GM23248 (cell line): ENCODE data around the gene KNDC1. TPM values are rescaled to one million over a fixed set of nuclear protein-coding genes. Genes with fewer than 3 reads are reported as not detected.

Experiments used
- DNase-seq: peaks from one replicate; pipeline ENCODE4 v3.0.0-alpha.2; 2015
- H2AFZ ChIP-seq: fragments of 200-600 bp; sonication (generic); 2 replicates; pipeline ENCODE4 v1.6.1; 2016; ENCODE audit warnings: antibody characterized with exemption
- H3F3A ChIP-seq: fragments of 200-600 bp; sonication (generic); 2 replicates; pipeline ENCODE4 v1.6.1; 2016; ENCODE audit warnings: mild to moderate bottlenecking, antibody characterized with exemption, mixed run types; ENCODE audit not compliant: insufficient read depth
- H3K27ac ChIP-seq: fragments of 200-600 bp; sonication (generic); 2 replicates; pipeline ENCODE4 v1.5.1; 2016; ENCODE audit warnings: mild to moderate bottlenecking
- H3K27me3 ChIP-seq: fragments of 200-600 bp; sonication (generic); replicated peaks from 2 replicates; pipeline ENCODE4 v1.6.1; 2016; ENCODE audit warnings: mild to moderate bottlenecking; ENCODE audit not compliant: insufficient read depth
- H3K36me3 ChIP-seq: fragments of 200-600 bp; sonication (generic); 2 replicates; pipeline ENCODE4 v1.6.1; 2016; ENCODE audit warnings: low read depth, mild to moderate bottlenecking
- H3K4me1 ChIP-seq: fragments of 200-600 bp; sonication (generic); 2 replicates; pipeline ENCODE4 v1.6.1; 2016; ENCODE audit warnings: mild to moderate bottlenecking; ENCODE audit not compliant: insufficient read depth
- H3K4me2 ChIP-seq: fragments of 200-600 bp; sonication (generic); one replicate; pipeline ENCODE4 v1.6.1; 2016; ENCODE audit warnings: mild to moderate bottlenecking; ENCODE audit not compliant: unreplicated experiment
- H3K4me3 ChIP-seq: fragments of 200-600 bp; sonication (generic); 2 replicates; pipeline ENCODE4 v1.5.1; 2016; ENCODE audit warnings: mild to moderate bottlenecking
- H3K79me2 ChIP-seq: fragments of 200-600 bp; sonication (generic); 2 replicates; pipeline ENCODE4 v1.6.1; 2016; ENCODE audit warnings: mild to moderate bottlenecking; ENCODE audit not compliant: insufficient read depth
- H3K9ac ChIP-seq: fragments of 200-600 bp; sonication (generic); 2 replicates; pipeline ENCODE4 v1.6.1; 2016; ENCODE audit warnings: mild to moderate bottlenecking
- H3K9me2 ChIP-seq: fragments of 200-600 bp; sonication (generic); 2 replicates; pipeline ENCODE4 v1.6.1; 2016; ENCODE audit warnings: mixed run types, mild to moderate bottlenecking, moderate library complexity; ENCODE audit not compliant: insufficient read depth
- H3K9me3 ChIP-seq: fragments of 200-600 bp; sonication (generic); one replicate; pipeline ENCODE4 v1.6.1; 2017; ENCODE audit warnings: low read depth
- H4K20me1 ChIP-seq: fragments of 200-600 bp; sonication (generic); 2 replicates; pipeline ENCODE4 v1.6.0; 2016; ENCODE audit not compliant: insufficient read depth
- EZH2 ChIP-seq: fragments of 200-600 bp; sonication (generic); IDR thresholded peaks from 2 replicates; pipeline ENCODE4 v1.6.1; 2018; ENCODE audit warnings: antibody characterized with exemption, mild to moderate bottlenecking; ENCODE audit not compliant: insufficient read depth, poor library complexity, severe bottlenecking
- EZH2phosphoT487 ChIP-seq: fragments of 200-600 bp; sonication (generic); IDR thresholded peaks from 2 replicates; pipeline ENCODE4 v1.6.1; 2018; ENCODE audit warnings: antibody characterized with exemption, moderate library complexity, mild to moderate bottlenecking, low read depth; ENCODE audit not compliant: insufficient read depth
- WGBS, 2 experiments: methylation state at CpG; one replicate each; pipeline ENCODE4 v1.1.6; 2015 to 2017; ENCODE audit warnings: low lambda C conversion rate in 2 of 2, low coverage in 1 of 2; ENCODE audit errors: missing lambda C conversion rate in 2 of 2; 5-methylcytosine and 5-hydroxymethylcytosine counted together
- in situ Hi-C: fragments of 300-500 bp; cut with MboI; formaldehyde crosslinking; loops from 2 replicates; pipeline ENCODE4 v1.15.0; 2020
- polyA plus RNA-seq: library from polyadenylated mRNA; unstranded; fragments of >200 nt; fragmentation: Nextera tagmentation; extraction: Ambion mirVana; gene quantifications from 2 replicates; pipeline ENCODE4 v1.2.1, GENCODE V29; 2016
- total RNA-seq: library from RNA; depleted of rRNA; stranded (reverse); fragments of >200 nt; shearing (Covaris generic); gene quantifications from 2 replicates; pipeline ENCODE4 v1.2.3, GENCODE V29; 2014

The KNDC1 gene
- total and polyA plus RNA-seq, 2 experiments from 2014 or later = 0.44 to 0.54 TPM

DNA sequence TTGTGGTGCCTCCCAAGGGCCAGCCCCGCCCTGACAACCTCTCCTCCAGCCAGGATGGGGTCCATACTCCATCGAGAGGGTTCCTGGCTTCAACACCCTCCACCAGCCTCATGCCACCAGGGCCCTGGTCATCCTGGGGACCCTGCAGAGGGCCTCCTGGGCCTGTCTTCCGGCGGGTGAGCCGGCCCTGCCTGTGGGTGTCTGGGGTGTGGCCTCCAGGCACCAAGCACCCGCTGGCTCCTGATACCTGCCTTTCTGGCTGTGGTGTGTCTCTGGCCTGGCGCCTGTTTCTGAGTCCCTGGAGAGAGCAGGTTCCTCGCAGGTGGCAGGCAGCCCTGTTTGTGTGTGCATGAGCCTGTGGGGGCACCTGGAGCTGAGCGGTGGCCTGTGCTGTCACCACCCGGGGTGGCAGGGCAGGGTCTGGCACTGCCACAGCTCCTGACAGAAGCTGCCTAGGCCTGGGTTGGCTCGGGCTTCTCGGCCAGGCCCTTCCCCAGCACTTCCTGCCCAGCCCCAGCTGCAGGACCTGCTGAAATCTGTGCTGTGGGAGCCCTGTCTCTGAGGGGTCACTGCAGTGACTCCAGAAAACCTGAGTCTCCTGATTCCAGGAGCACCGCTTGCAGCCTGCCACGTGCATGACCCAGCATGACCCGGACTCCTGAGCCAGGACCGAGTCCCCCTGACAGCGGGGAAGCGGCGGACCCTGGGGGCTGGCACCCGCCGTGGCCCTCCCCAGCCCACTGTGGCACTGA, 98.2 kb downstream of the KNDC1 start:
- H3F3A ChIP-seq = peaks cover 9% of the 10 kb centered on the region
- H3K27me3 ChIP-seq = no peaks in the 10 kb centered on the region
- no peaks in the 10 kb centered on the region for H3K36me3 ChIP-seq
- peaks cover 16% of the 10 kb centered on the region for H3K4me1 ChIP-seq
- no peak overlapping the region for H3K4me3 ChIP-seq
- H3K27ac ChIP-seq = no peak overlapping the region
- DNase-seq = no peak
- no peaks in the 10 kb centered on the region for H3K79me2 ChIP-seq
- TF ChIP-seq EZH2 = no peak
- no peak for TF ChIP-seq EZH2phosphoT487
- no peak overlapping the region for H2AFZ ChIP-seq
- H3K9me2 ChIP-seq = no peaks in the 10 kb centered on the region
- WGBS, 2 experiments = 83 to 86% methylated on average over 12 to 21 of the region's 21 CpGs
- no peaks in the 10 kb centered on the region for H4K20me1 ChIP-seq
- no peak overlapping the region for H3K4me2 ChIP-seq
- in situ Hi-C loops = no loop called here
- H3K9me3 ChIP-seq = no peaks in the 10 kb centered on the region
- H3K9ac ChIP-seq = no peak overlapping the region

DNA sequence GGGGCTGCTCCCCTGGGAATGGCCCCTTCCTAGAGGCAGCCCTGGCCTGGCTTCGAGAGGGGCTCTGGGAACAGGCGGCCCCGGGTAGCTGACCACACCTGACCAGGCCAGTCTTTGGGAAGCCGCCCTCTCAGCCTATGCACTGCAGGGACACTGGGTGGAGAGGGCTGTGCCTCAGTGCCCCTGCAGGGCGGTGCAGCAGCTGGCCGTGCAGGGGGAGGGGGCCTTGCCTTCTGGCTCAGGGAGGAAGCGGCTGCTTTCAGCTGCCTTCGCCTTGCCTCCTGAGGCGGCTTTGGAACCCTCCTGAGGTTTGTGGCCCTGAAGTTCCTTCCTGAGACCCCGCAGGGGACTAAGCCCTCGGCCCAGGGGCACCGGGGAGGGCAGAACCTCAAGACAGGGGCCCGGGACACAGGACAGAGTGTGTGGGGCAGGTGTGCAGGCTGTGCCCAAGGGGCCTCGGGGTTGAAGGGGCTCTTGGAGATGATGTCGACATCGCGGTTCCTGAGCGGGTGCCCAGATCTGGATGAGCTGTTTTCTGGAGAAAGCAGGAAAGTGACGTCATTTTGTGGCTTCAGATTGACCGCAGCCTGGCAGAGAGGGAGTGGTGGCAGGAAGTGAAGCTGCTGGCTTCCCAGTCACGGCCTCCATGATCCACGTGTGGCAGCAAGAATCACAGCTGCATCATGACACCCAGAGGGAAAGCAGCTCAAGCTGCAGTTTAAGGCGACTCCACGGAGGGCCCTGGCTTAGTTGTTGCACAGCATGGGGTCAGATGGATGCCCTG, 99.0 kb downstream of the KNDC1 start:
- Histone ChIP-seq H3K27ac (peak overlapping the region; percentile 77), H3K27me3 (no peaks in the 10 kb centered on the region), H2AFZ (0 out of 2 replicates have a peak overlapping the region, but pooled peaks have one; percentile 13), H4K20me1 (no peaks in the 10 kb centered on the region), H3K4me3 (no peak overlapping the region), H3K4me2 (peak overlapping the region; percentile 14), H3K4me1 (peaks cover 16% of the 10 kb centered on the region), H3K79me2 (no peaks in the 10 kb centered on the region), H3F3A (peaks cover 9% of the 10 kb centered on the region), H3K9me2 (no peaks in the 10 kb centered on the region), H3K36me3 (no peaks in the 10 kb centered on the region), H3K9me3 (no peaks in the 10 kb centered on the region), H3K9ac (peak overlapping the region; percentile 54)
- WGBS, 2 experiments = 30 to 33% methylated on average over 20 to 24 of the region's 24 CpGs
- TF ChIP-seq EZH2phosphoT487 (no peak), EZH2 (no peak)
- in situ Hi-C loops = no loop called here
- peak; percentile 100 for DNase-seq

DNA sequence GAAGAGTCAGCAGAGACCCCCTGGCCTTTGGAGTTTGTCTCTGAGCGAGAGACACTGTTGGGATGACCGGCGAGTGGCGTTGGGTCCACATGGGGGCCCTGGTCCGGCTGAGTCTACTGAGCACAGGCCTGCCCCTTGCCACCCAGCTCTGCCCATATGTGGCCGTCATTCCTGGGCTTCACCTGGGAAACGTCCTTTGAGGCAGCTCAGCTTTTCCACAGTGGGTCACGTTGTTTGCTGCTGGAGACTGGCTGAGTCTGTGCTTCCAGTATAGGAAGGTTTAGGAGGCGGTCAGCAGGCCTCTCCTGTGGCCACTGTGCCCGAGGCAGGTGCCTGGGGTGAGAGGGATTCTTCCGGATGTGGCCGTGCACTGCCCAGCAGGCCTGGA, 99.6 kb downstream of the KNDC1 start:
- Histone ChIP-seq H3K9ac (peak overlapping the region; percentile 54), H3K4me3 (no peak overlapping the region), H3K4me2 (peak overlapping the region; percentile 14), H3K27me3 (no peaks in the 10 kb centered on the region), H2AFZ (0 out of 2 replicates have a peak overlapping the region, but pooled peaks have one; percentile 13), H3K4me1 (peaks cover 16% of the 10 kb centered on the region), H3F3A (peaks cover 9% of the 10 kb centered on the region), H3K36me3 (no peaks in the 10 kb centered on the region), H3K27ac (peak overlapping the region; percentile 77), H3K9me2 (no peaks in the 10 kb centered on the region), H4K20me1 (no peaks in the 10 kb centered on the region), H3K79me2 (no peaks in the 10 kb centered on the region), H3K9me3 (no peaks in the 10 kb centered on the region)
- TF ChIP-seq EZH2 = no peak
- TF ChIP-seq EZH2phosphoT487 = no peak
- in situ Hi-C loops = no loop called here
- DNase-seq = no peak
- 41 to 43% methylated on average over 12 of the region's 12 CpGs for WGBS, 2 experiments

DNA sequence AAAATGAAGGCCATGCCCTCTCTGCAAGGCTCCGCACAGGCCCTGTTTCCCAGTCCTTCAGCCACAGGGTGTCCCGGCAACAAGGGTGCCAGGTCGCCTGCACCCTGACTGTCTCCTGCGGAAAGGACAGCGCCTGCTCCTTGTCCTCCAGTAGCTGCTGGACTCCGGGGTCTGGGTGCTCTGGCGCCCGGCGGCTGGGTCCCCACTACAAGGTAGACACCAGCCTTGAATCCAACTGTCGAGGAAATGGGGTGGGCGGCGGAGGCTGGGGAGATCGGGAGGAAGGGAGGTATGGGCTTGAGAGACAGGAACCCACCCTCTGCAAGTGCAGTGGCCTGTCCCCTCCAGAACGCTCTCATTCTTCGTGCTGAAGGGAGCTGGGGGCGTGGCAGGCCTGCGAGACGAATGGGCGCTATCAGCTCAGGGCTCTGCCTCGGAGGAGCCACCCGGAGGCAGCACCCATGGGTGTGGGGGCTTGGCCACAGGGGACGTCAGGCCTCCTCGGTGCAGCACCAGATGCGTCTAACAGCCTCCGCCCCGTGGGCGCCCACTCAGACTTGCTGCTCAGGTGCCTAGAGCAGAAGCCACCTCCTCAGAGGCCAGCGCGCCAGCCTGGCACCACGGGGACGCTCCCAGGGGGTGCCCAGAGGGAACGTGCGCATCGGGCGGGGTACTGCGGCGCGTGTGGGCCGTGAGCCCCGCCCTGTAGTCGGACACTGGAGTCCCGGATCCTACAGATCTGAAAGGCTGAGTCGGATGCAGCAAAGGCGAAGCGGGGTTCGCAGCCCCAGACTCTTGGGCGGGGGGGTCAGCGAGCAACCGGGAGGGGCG, 101.1 kb downstream of the KNDC1 start:
- Histone ChIP-seq H3K4me3 (peak overlapping the region; percentile 68), H3K9ac (peak overlapping the region; percentile 77), H3K9me3 (no peaks in the 10 kb centered on the region), H2AFZ (peak overlapping the region; percentile 60), H3K27ac (0 out of 2 replicates have a peak overlapping the region, but pooled peaks have one; percentile 1), H3K9me2 (no peaks in the 10 kb centered on the region), H3K27me3 (no peaks in the 10 kb centered on the region), H3F3A (peaks cover 9% of the 10 kb centered on the region), H3K4me2 (peak overlapping the region; percentile 82), H3K36me3 (no peaks in the 10 kb centered on the region), H3K79me2 (no peaks in the 10 kb centered on the region), H3K4me1 (peaks cover 16% of the 10 kb centered on the region), H4K20me1 (no peaks in the 10 kb centered on the region)
- TF ChIP-seq EZH2phosphoT487 (no peak), EZH2 (no peak)
- peak; percentile 76 for DNase-seq
- WGBS, 2 experiments = 23 to 29% methylated on average over 42 to 46 of the region's 50 CpGs
- in situ Hi-C loops = no loop called here
